Neural cell (in vitro differentiated cells): ENCODE data around the gene PRKAR1B. TPM values are rescaled to one million over a fixed set of nuclear protein-coding genes. Genes with fewer than 3 reads are reported as not detected.

Experiments
- H2AFZ ChIP-seq: fragments of 200-600, 300-800 bp; sonication (generic), shearing (Covaris generic); 2 replicates; pipeline ENCODE4 v1.6.0; 2014; ENCODE audit warnings: low read depth, mild to moderate bottlenecking, antibody characterized with exemption, low read length, moderate library complexity
- H3F3A ChIP-seq: fragments of 200-600 bp; shearing (Covaris generic); 2 replicates; pipeline ENCODE4 v1.6.1; 2016; ENCODE audit warnings: mild to moderate bottlenecking, moderate library complexity, mixed read lengths, antibody characterized with exemption, low read length; ENCODE audit not compliant: insufficient read depth, poor library complexity, severe bottlenecking
- H3K27ac ChIP-seq: fragments of 200-600, 300-800 bp; sonication (generic), shearing (Covaris generic); 2 replicates; pipeline ENCODE4 v1.5.1; 2014; ENCODE audit warnings: mild to moderate bottlenecking, low read length, moderate library complexity
- H3K27me3 ChIP-seq: fragments of 300-800, 200-600 bp; sonication (generic), shearing (Covaris generic); 2 replicates; pipeline ENCODE4 v1.6.0; 2014; ENCODE audit warnings: mild to moderate bottlenecking, low read depth, low read length, moderate library complexity; ENCODE audit not compliant: insufficient read depth
- H3K36me3 ChIP-seq: fragments of 300-800, 200-600 bp; sonication (generic), shearing (Covaris generic); 2 replicates; pipeline ENCODE4 v1.5.1; 2014; ENCODE audit warnings: mild to moderate bottlenecking, antibody characterized with exemption, low read length, moderate library complexity; ENCODE audit not compliant: insufficient read depth
- H3K4me2 ChIP-seq: fragments of 300-800, 200-600 bp; sonication (generic), shearing (Covaris generic); 2 replicates; pipeline ENCODE4 v1.6.0; 2014; ENCODE audit warnings: mild to moderate bottlenecking, low read length
- H3K4me3 ChIP-seq: fragments of 300-800, 200-600 bp; sonication (generic), shearing (Covaris generic); 2 replicates; pipeline ENCODE4 v1.5.1; 2014; ENCODE audit warnings: mild to moderate bottlenecking, low read length, moderate library complexity
- H3K79me2 ChIP-seq: fragments of 200-600 bp; shearing (Covaris generic); replicated peaks from 2 replicates; pipeline ENCODE4 v1.6.0; 2014; ENCODE audit warnings: mild to moderate bottlenecking, low read length, moderate library complexity; ENCODE audit not compliant: insufficient read depth
- H3K9ac ChIP-seq: fragments of 300-800, 200-600 bp; sonication (generic), shearing (Covaris generic); 2 replicates; pipeline ENCODE4 v1.6.1; 2016; ENCODE audit warnings: mild to moderate bottlenecking, low read length, mixed read lengths
- H3K9me2 ChIP-seq: fragments of 200-600 bp; shearing (Covaris generic); 2 replicates; pipeline ENCODE4 v1.6.1; 2016; ENCODE audit warnings: mild to moderate bottlenecking, low read length, mixed read lengths; ENCODE audit not compliant: insufficient read depth
- H3K9me3 ChIP-seq: fragments of 200-600, 300-800 bp; sonication (generic), shearing (Covaris generic); 2 replicates; pipeline ENCODE4 v1.6.1; 2016; ENCODE audit warnings: mild to moderate bottlenecking, mixed run types, low read length, moderate library complexity, mixed read lengths
- H4K20me1 ChIP-seq: fragments of 200-600 bp; shearing (Covaris generic); 2 replicates; pipeline ENCODE4 v1.6.1; 2016; ENCODE audit warnings: mild to moderate bottlenecking, mixed run types; ENCODE audit not compliant: insufficient read depth
- CTCF ChIP-seq: fragments of 450-650 bp; IDR thresholded peaks from 2 replicates; pipeline ENCODE4 v1.5.1; 2014; ENCODE audit warnings: antibody characterized with exemption, mild to moderate bottlenecking, moderate library complexity; ENCODE audit not compliant: poor library complexity, severe bottlenecking
- EP300 ChIP-seq: fragments of 450-650 bp; conservative IDR thresholded peaks from 2 replicates; pipeline ENCODE4 v1.6.1; 2014; ENCODE audit warnings: antibody characterized with exemption, mild to moderate bottlenecking, moderate library complexity; ENCODE audit not compliant: poor library complexity, severe bottlenecking
- EZH2 ChIP-seq: fragments of 200-600, 300-800 bp; shearing (Covaris generic), sonication (generic); IDR thresholded peaks from 2 replicates; pipeline ENCODE4 v1.6.1; 2014; ENCODE audit warnings: antibody characterized with exemption, low read length, borderline replicate concordance, mild to moderate bottlenecking; ENCODE audit not compliant: insufficient read depth, poor library complexity, severe bottlenecking
- MXI1 ChIP-seq: fragments of 450-650 bp; conservative IDR thresholded peaks from 2 replicates; pipeline ENCODE4 v1.6.1; 2014; ENCODE audit warnings: antibody characterized with exemption, mild to moderate bottlenecking; ENCODE audit not compliant: poor library complexity, severe bottlenecking
- POLR2AphosphoS5 ChIP-seq: IDR thresholded peaks from 2 replicates; pipeline ENCODE4 v1.6.1; 2012
- RAD21 ChIP-seq: fragments of 450-650 bp; conservative IDR thresholded peaks from 2 replicates; pipeline ENCODE4 v1.6.1; 2014; ENCODE audit warnings: antibody characterized with exemption, mild to moderate bottlenecking, moderate library complexity
- REST ChIP-seq: IDR thresholded peaks from 2 replicates; pipeline ENCODE4 v1.6.1; 2012; ENCODE audit warnings: borderline replicate concordance
- SMC3 ChIP-seq: fragments of 450-650 bp; conservative IDR thresholded peaks from 2 replicates; pipeline ENCODE4 v1.6.1; 2014; ENCODE audit warnings: antibody characterized with exemption, mild to moderate bottlenecking, moderate library complexity; ENCODE audit not compliant: poor library complexity
- TAF1 ChIP-seq: IDR thresholded peaks from 2 replicates; pipeline ENCODE4 v1.6.1; 2012; ENCODE audit warnings: low read depth
- polyA plus RNA-seq: library from polyadenylated mRNA; depleted of rRNA; stranded (reverse); fragments of >200 nt; gene quantifications from 2 replicates; pipeline ENCODE4 v1.2.3, GENCODE V29; 2014

PRKAR1B gene
- polyA plus RNA-seq, 1 donor from 2014 or later = 38.6 TPM

GRCh38 chr7:738241-738640 lies 11.2 kb upstream of the PRKAR1B start:
- Histone ChIP-seq H3K9me3 (peaks cover 11% of the 10 kb centered on the region), H3K79me2 (peaks cover 33% of the 10 kb centered on the region), H4K20me1 (no peaks in the 10 kb centered on the region), H3K9ac (no peak overlapping the region), H3K4me2 (no peak overlapping the region), H3K36me3 (peaks cover 5% of the 10 kb centered on the region), H3F3A (no peaks in the 10 kb centered on the region), H2AFZ (no peak overlapping the region), H3K9me2 (no peaks in the 10 kb centered on the region), H3K4me3 (no peak overlapping the region), H3K27ac (no peak overlapping the region), H3K27me3 (no peaks in the 10 kb centered on the region)
- TF ChIP-seq RAD21 = no peak
- TF ChIP-seq CTCF = no peak
- TF ChIP-seq MXI1 = no peak
- TF ChIP-seq REST = no peak
- no peak for TF ChIP-seq POLR2AphosphoS5
- TF ChIP-seq TAF1 = no peak
- TF ChIP-seq EZH2 = no peak
- no peak for TF ChIP-seq SMC3
- TF ChIP-seq EP300 = no peak

DNA sequence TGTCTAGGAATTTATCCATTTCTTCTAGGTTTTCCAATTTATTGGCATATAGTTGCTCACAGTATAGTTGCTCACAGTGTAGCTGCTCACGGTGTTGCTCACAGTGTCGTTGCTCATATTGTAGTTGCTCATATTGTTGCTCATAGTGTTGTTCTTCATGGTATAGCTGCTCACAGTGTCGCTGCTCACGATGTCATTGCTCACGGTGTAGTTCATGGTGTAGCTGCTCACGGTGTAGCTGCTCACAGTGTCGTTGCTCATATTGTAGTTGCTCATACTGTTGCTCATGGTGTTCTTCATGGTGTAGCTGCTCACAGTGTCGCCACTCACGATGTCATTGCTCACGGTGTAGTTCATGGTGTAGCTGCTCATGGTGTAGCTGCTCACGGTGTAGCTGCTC lies 7.7 kb upstream of the PRKAR1B start:
- no peak overlapping the region for H3K4me3 ChIP-seq
- H3K4me2 ChIP-seq = no peak overlapping the region
- H4K20me1 ChIP-seq = no peaks in the 10 kb centered on the region
- peaks cover 13% of the 10 kb centered on the region for H3K36me3 ChIP-seq
- H2AFZ ChIP-seq = no peak overlapping the region
- no peak overlapping the region for H3K9ac ChIP-seq
- no peak overlapping the region for H3K27ac ChIP-seq
- H3K79me2 ChIP-seq = peaks cover 41% of the 10 kb centered on the region
- H3F3A ChIP-seq = no peaks in the 10 kb centered on the region
- H3K27me3 ChIP-seq = no peaks in the 10 kb centered on the region
- H3K9me3 ChIP-seq = peaks cover 11% of the 10 kb centered on the region
- TF ChIP-seq SMC3 (no peak), REST (no peak), MXI1 (no peak), CTCF (no peak), POLR2AphosphoS5 (no peak)
- H3K9me2 ChIP-seq = no peaks in the 10 kb centered on the region
